Activated CD8-positive, alpha-beta memory T cell treated with anti-CD3 and anti-CD28 coated beads, Interleukin-2, amount 50 U/mL, for 24 hours (primary cell): ENCODE measurements around the gene GRIK1.

ENCODE experiments used
- DNase-seq: peaks from one replicate; pipeline ENCODE4 v3.0.0-alpha.2; 2020; ENCODE audit errors: extremely low read depth

GRIK1 gene

GRCh38 chr21:29643289-29643688 is 296.5 kb downstream of the GRIK1 start:
- no peak for DNase-seq

DNA sequence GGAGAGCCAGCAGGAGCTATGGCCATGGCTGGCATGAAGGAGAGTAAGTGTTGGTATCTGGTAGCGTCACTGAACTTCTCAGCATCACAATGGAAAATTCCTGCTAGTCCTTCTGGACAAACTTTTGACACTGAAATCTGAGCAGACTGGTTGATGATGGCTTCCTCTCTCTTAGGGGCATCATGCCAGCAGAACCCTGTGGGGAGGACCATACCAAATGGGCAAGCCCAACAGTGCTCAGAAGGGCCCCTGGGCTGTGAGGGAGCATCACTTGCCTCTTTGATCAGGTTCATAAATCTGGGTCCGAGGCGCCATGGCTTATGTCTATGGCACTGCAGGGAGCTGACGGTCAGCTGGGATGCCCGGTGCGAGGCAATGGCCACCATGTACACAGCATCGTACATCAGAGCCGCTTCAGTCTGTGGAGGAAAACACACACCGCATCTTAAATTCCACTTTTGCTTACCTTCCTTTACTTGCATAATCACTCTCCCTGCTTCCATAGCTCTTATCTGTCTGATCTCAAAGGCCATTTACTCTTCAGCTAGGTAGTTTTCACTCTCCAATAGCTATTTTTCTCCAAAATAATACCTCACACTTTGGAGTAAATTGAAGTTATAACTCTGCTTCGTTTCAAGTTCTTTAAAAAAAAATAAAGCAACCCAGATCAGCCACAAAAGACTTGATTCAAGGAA is 297.1 kb downstream of the GRIK1 start:
- no peak for DNase-seq

- DNase-seq, result no peak
Observed at GRCh38 chr21:29641635-29642550, 297.9 kb downstream of the GRIK1 start.

DNA sequence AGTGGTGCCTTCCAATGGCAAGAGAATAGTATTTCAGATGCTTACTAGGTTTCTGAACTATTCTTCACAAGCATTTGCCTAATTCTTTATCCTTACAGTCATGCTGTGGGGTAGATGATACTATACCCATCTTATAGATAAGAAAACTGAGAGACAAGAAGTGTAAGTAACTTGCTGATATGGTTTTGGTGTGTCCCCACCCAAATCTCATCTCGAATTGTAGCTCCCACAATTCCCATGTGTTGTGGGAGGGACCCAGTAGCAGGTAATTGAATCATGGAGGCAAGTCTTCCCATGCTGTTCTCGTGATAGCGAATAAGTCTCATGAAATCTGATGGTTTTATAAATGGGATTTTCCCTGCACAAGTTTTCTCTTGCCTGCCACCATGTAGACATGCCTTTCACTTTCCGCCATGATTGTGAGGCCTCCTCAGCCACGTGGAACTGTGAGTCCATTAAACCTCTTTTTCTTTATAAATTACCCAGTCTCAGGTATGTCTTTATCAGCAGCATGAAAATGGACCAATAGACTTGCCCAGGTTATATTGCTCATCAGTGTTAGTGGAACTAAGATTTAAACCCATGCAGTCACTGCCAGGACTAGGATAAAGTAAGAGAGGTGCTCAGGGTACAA is 298.7 kb downstream of the GRIK1 start:
- DNase-seq, result no peak

DNA sequence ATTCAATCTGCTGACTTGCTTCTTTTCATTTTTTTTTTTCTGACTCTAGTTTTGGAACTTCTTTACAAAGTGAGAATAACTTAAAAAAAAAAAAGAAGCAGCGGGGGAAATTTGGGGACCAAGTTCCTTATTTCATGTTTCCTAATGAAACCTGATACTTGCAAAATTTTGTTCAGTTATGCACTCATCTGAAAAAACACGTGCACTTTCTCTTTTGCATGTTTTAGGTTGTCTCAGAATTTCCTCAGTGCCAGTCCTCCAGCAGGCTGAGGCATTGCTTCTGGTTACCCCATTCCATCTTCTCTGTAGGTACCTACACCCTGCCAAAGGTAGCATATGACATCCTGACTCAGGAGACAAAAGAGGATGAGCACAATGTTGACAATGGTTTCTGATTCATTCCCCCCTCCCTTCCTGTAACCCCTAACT is 299.7 kb downstream of the GRIK1 start:
- DNase-seq, result no peak

- no peak for DNase-seq
Observed at GRCh38 chr21:29639366-29640079, 300.3 kb downstream of the GRIK1 start.

DNA sequence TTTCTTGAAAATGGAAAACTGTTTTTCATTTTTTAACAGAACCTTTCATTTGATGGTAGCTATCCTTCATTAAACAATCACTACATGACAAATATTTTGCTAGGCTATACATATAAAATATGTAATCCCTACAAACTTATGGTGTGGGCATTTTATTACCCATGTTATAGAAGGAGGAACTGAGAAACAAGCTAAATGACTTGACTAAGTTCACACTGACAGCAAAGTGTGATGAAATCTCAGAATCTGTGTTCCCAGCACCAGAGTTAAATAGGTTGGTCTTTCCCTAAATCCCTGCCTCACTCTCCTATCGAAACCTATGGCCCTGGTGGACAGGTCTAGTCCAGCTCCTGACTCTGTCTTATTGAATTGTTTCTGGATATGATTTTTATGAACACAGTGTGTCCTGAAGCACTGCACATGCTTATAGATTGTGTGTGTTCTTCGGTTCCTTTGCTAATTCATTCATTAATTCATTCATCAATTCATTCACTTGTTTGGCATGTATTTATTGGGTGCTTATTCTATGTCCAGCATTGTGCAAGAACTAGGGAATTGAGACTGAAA is 301.0 kb downstream of the GRIK1 start:
- no peak for DNase-seq

- no peak for DNase-seq
Observed at GRCh38 chr21:29638138-29638537, 301.7 kb downstream of the GRIK1 start.

- DNase-seq, result no peak
Observed at GRCh38 chr21:29637553-29637952, 302.2 kb downstream of the GRIK1 start.

DNA sequence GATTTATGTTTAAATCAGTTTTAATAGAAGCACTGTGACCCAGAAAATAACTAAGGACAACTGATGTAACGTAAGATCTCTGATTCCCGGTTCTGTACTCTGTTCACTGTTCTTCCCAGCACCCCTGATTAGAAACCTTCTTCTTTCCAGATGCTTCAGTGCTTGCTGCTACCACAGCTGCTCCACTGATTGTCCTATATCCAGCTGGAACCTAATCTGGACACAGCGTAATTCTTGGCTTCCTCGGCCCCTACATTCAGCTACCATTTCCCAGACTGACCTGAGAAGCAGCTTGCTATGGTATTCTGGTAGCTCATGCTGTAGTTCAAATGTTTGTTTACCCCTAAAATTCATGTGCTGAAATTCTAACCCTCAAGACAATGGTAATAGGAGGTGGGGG is 302.7 kb downstream of the GRIK1 start:
- DNase-seq, result no peak

- DNase-seq, result no peak
Observed at GRCh38 chr21:29634418-29634817, 305.4 kb downstream of the GRIK1 start.

- no peak for DNase-seq
Observed at GRCh38 chr21:29633756-29634155, 306.0 kb downstream of the GRIK1 start.

GRCh38 chr21:29630441-29630840 is 309.4 kb downstream of the GRIK1 start:
- DNase-seq, result no peak

DNA sequence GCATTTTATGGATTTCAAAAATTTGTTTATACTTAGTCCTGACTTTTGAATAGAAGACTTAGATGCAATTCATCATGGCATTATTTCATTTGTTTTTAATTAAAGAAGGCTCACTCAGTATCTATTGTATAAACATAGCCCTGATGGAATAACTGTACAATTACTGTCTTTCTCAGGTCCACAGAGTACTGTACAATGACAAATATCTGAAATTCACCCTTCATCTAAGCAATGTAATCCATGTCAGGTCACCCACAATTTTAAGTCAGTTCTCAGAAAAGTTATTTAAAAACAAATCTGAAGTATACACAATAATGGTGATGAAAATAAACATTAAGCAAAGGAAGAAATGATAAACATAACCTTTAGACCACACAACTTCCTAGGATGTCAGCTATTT is 311.9 kb downstream of the GRIK1 start:
- DNase-seq, result no peak

- DNase-seq, result no peak
Observed at GRCh38 chr21:29626801-29627470, 312.9 kb downstream of the GRIK1 start.

DNA sequence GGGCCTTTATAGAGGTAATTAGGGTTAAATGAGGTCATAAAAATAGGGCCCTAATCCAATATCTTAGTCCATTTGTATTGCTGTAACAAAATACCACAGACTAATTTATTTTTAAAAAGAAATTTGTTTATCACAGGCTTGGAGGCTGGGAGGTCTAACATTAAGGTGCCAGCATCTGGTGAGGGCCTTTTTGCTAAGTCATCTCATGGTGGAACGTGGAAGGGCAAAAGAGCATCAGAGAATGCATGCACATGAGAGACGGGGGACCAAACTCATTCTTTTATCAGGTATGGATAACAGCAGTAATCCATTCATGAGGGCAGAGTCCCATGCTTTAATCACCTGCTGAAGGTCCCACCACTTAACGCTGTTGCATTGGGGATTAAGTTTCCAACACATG is 313.8 kb downstream of the GRIK1 start:
- DNase-seq, result no peak

DNA sequence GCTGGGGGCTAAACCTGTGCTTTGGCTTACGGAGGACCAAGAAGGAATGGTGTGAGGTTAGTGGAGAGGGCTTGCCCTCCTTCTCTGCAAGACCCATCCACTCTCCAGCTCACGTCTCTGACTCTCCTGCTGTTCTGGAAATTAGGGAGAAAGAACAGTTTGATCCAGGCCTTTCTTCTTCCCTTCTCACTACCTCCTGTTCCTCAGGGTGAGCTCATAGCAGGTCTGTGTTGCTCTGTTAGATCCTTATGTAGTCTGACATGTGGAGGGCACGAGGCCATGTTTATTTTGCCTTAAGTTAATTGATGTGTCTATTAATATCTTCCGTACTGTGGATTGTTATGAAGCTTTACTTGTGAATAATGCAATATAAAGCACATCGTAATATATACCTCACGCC is 315.0 kb downstream of the GRIK1 start:
- no peak for DNase-seq

DNA sequence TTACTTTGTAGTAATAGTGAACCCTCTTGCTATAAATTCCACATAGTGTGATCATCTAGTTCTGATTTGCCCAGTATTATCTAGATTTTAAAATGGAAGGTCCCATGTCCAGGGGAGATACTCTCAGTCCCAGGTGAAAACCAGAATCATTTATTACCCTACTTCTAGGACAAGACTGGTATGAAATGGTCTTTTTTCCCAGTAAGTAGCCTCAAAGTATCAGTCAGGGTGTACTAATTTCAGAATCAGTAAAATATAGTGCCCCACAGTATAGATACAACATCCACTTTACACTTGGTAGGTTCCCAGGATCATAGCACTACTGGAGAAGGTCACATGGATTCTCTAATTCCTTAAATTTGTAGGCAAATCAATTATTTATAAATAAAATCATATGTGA is 318.3 kb downstream of the GRIK1 start:
- DNase-seq, result no peak

GRCh38 chr21:29616209-29616751 is 323.5 kb downstream of the GRIK1 start:
- DNase-seq, result no peak

- no peak for DNase-seq
Observed at GRCh38 chr21:29613877-29614276, 325.9 kb downstream of the GRIK1 start.

DNA sequence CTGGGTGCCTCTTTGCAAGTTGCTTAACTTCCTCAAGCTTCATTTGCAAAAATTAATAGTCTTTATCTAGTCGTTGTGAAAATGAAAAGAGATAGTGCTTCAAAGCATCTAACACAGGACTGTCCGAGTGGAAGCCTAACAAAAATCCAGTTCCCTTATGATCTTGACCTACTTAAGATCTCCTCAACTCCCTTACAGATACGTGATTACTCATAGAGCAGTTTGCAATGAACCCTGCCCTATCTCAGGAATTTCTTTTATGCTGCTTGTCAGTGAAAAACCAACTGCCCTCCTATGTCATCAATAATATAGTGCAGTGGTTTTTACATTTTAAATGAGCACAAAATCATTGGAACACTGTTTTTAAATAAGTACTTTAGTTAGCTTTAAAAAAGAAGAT is 326.8 kb downstream of the GRIK1 start:
- no peak for DNase-seq
